Activated T-helper 17 cell treated with anti-CD3 and anti-CD28 coated beads, Interleukin-2, amount 50 U/mL, for 72 hours (primary cell): ENCODE results near the gene TMEM141. TPM values are rescaled to one million over a fixed set of nuclear protein-coding genes. Genes with fewer than 3 reads are reported as not detected.
"Not testable (repeated sequence)": the region's sequence is repeated elsewhere in the genome, so short reads cannot be mapped to it uniquely, and the experiment has no call there.

Source experiments
- ATAC-seq: fragments of 150-1000 bp; cut with Tn5 transposase; replicated peaks from 2 replicates; pipeline ENCODE4 v1.10.0; 2021; ENCODE audit warnings: mild to moderate bottlenecking, moderate library complexity
- H3K27ac Mint-ChIP-seq: one replicate; pipeline ENCODE4 v1.8.0; 2022; ENCODE audit warnings: mixed read lengths
- H3K27me3 Mint-ChIP-seq: one replicate; pipeline ENCODE4 v1.8.0; 2022; ENCODE audit warnings: mixed read lengths
- H3K36me3 Mint-ChIP-seq: one replicate; pipeline ENCODE4 v1.8.0; 2022; ENCODE audit warnings: low read depth, mild to moderate bottlenecking, mixed read lengths
- H3K4me1 Mint-ChIP-seq: one replicate; pipeline ENCODE4 v1.8.0; 2022; ENCODE audit warnings: mixed read lengths
- H3K4me3 Mint-ChIP-seq: one replicate; pipeline ENCODE4 v1.8.0; 2022; ENCODE audit warnings: mild to moderate bottlenecking, mixed read lengths
- H3K9me3 Mint-ChIP-seq: one replicate; pipeline ENCODE4 v1.8.0; 2022; ENCODE audit warnings: mixed read lengths
- total RNA-seq, 2 donors: library from RNA; stranded (reverse); gene quantifications; one replicate each; pipeline ENCODE4 v1.2.3, GENCODE V29; 2022

The TMEM141 gene
- total RNA-seq, 2 donors from 2014 or later = 30.1 to 30.7 TPM

DNA sequence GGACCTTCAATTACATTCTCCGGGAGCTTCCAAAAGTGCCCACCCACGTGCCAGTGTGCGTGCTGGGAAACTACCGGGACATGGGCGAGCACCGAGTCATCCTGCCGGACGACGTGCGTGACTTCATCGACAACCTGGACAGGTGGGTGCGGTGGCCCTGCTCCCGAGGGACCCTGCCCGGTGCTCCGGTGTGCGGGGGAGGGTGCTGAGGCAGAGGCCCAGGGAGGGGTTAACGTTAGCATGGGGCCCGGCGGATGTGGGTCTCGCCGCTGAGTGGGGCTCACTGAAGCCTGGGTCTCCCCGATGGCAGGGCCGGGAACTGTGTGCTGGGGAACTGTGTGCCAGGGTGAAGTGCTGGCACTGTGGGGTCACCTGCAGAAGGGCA is 40.6 kb downstream of the TMEM141 start:
- no peaks in the 10 kb centered on the region for H3K9me3 Mint-ChIP-seq
- H3K27ac Mint-ChIP-seq = no peak overlapping the region
- no peak for ATAC-seq
- no peaks in the 10 kb centered on the region for H3K4me1 Mint-ChIP-seq
- no peak overlapping the region for H3K4me3 Mint-ChIP-seq
- H3K36me3 Mint-ChIP-seq = no peaks in the 10 kb centered on the region
- no peaks in the 10 kb centered on the region for H3K27me3 Mint-ChIP-seq

DNA sequence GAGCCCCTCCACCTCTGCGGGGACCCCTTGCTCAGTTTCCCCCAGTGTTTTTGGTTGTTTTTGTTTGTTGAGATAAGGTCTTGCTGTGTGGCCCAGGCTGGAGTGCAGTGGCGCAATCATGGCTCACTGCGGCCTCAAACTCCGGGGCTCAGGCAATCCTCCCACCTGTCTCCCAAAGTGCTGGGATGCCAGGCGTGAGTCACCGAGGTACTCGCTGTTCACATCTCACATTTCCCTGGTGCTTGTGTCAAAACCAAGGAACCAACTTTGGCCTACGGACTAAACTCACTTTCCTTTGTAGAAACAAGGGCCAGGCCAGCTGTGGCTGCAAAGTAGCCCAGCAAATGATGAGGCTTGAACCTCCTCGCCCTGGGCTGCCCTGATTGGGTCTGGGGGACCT is 41.4 kb downstream of the TMEM141 start:
- H3K36me3 Mint-ChIP-seq = no peaks in the 10 kb centered on the region
- H3K27ac Mint-ChIP-seq = no peak overlapping the region
- H3K4me3 Mint-ChIP-seq = no peak overlapping the region
- H3K4me1 Mint-ChIP-seq = no peaks in the 10 kb centered on the region
- no peaks in the 10 kb centered on the region for H3K9me3 Mint-ChIP-seq
- no peak for ATAC-seq
- H3K27me3 Mint-ChIP-seq = no peaks in the 10 kb centered on the region

DNA sequence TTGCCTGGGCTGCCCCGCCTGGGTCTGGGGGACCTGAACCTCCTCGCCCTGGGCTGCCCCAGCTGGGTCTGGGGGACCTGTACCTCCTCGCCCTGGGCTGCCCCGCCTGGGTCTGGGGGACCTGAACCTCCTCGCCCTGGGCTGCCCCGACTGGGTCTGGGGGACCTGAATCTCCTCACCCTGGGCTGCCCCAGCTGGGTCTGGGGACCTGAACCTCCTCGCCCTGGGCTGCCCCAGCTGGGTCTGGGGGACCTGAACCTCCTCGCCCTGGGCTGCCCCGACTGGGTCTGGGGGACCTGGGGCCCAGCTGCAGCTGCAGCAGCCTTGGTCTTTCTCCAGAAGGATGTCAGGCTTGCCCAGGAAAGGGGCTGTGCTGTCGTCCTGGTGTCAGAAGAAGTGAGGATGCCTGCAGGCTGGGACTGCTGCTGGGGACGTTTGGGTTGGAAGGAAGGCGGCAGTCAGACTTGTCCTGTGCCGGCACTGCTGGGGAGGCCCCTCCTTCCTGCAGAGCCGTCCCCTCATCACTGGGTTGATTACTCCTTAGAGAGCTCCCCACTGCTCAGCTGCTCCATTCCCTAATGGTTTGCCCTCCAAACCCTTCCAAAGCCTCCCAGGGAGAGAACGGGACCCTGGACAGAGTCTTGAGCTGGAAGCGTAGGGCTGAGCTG is 42.4 kb downstream of the TMEM141 start:
- H3K27ac Mint-ChIP-seq, H3K9me3 Mint-ChIP-seq, H3K27me3 Mint-ChIP-seq, H3K4me1 Mint-ChIP-seq, H3K36me3 Mint-ChIP-seq, ATAC-seq, H3K4me3 Mint-ChIP-seq: not testable (repeated sequence)

DNA sequence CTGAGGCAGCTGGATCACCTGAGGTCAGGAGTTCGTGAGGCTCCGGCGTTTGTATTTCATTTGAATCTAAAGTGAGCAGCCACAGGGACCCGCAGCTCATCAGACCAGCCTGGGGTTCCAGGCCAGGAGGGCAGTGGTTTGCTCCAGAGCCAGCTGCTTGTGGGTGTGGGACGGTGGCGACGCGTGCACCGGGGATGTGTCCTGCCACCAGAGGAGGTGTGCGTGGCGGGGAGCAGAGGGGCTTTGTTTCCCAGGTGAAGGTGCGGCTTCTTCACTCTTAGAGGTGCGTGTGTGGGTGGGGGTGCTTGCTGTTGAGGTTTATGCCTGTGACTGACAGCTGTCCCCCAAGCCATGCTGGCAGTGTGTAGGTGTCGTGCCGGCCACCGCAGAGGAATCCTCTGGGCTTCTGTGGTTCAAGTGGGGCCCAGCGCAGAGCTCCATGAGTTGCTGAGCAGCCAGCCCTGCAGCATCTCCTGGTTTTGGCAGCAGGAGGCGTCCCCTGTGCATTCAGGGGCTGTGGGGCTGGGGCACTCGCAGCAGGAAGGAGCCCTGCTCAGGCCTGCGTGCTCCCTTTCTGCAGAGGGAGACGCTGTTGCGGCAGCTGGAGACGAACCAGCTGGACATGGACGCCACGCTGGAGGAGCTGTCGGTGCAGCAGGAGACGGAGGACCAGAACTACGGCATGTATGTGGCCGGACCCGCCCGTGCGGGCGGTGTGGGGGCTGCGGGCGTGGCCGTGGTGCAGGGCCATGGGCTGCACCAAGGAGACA is 44.2 kb downstream of the TMEM141 start:
- ATAC-seq = no peak
- H3K36me3 Mint-ChIP-seq = peaks cover 7% of the 10 kb centered on the region
- no peaks in the 10 kb centered on the region for H3K9me3 Mint-ChIP-seq
- no peak overlapping the region for H3K4me3 Mint-ChIP-seq
- H3K27me3 Mint-ChIP-seq = no peaks in the 10 kb centered on the region
- H3K4me1 Mint-ChIP-seq = no peaks in the 10 kb centered on the region
- H3K27ac Mint-ChIP-seq = no peak overlapping the region

DNA sequence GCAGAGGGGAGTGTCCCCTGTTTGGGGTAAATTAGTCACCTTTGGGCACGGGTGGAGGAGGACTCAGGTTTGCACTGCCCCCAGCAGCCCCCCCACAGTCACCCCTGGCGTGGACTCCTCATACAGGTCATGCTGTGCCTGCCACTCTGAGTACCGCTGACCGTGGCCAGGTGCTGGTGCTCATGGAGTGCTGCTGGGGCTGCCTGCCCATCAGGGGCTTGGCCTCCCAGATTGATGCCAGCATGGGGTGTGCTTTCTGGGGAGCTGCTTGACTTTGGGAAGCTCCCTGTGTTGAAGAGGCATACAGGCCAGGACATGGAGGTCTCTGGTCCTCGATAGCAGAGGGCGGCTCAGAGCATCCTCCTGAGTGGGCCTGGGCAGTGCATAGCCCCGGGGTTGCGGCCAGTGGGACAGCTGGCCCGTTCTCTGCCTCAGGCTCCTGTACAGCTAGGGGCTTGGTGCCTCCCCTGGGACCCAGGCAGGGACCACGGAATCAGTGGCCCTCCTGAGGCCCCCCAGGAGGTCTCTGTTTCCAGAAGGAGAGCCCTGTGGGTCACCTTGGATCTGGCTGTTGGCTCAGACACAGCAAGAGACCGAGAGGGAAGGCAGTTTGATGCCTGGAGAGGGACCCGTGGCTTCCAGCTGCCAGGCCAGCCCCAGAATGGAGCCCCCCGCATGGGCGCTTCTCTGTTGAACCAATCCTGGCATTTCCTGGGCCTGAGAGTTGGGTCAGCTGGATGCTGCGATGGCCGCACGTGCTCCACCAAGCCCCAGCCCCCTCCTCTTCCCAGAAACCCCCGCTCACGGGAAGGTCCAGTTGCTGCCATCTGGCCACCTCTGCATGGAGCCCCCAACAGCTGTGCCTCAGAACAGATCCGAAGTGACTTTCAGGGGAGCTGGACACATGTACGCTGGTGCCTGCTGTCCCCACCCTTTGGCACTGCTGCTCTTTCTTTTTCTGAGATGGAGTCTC is 45.1 kb downstream of the TMEM141 start:
- H3K4me1 Mint-ChIP-seq = no peaks in the 10 kb centered on the region
- H3K9me3 Mint-ChIP-seq = no peaks in the 10 kb centered on the region
- no peaks in the 10 kb centered on the region for H3K27me3 Mint-ChIP-seq
- H3K4me3 Mint-ChIP-seq = no peak overlapping the region
- ATAC-seq = no peak
- H3K36me3 Mint-ChIP-seq = peaks cover 7% of the 10 kb centered on the region
- no peak overlapping the region for H3K27ac Mint-ChIP-seq

DNA sequence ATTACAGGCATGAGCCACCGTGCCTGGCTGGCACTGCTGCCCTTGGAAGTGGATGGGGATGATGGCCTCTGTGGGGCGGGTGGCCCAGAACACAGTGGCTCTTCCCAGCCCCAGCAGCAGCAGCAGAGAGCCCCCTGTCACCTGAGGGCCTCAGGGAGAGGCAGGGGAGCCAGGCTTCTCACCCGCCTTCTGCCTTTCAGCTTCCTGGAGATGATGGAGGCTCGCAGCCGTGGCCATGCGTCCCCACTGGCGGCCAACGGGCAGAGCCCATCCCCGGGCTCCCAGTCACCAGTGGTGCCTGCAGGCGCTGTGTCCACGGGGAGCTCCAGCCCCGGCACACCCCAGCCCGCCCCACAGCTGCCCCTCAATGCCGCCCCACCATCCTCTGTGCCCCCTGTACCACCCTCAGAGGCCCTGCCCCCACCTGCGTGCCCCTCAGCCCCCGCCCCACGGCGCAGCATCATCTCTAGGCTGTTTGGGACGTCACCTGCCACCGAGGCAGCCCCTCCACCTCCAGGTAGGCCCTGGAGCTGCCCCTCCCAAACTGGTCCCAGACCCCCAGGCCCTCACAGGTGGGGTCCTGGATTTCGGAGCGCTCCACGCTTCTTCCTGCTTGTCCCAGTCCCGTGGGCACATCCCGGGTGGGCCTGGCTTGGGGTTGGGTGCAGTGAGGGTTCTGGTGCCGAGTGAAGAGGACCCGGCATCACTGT is 46.2 kb downstream of the TMEM141 start:
- no peak overlapping the region for H3K27ac Mint-ChIP-seq
- no peak for ATAC-seq
- H3K9me3 Mint-ChIP-seq = no peaks in the 10 kb centered on the region

DNA sequence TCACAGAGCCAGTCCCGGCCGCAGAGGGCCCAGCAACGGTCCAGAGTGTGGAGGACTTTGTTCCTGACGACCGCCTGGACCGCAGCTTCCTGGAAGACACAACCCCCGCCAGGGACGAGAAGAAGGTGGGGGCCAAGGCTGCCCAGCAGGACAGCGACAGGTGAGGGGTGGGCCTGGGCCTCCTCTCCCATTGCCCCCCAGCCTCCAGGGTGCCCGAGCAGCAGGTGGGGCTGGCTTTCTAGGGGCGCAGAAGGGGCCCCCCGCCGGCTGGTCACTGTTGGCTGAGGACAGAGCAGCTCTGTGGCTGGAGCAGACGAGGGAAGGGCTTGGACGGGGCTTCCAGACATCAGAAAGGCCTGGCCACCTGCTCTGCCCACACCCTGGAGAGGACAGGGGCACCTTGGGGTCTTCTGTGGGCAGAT is 46.7 kb downstream of the TMEM141 start:
- H3K27ac Mint-ChIP-seq, H3K4me3 Mint-ChIP-seq, ATAC-seq, H3K27me3 Mint-ChIP-seq, H3K9me3 Mint-ChIP-seq, H3K36me3 Mint-ChIP-seq, H3K4me1 Mint-ChIP-seq: not testable (repeated sequence)

More for the DNA sequence above, 46.2 kb downstream of the TMEM141 start:
- peaks cover 7% of the 10 kb centered on the region for H3K36me3 Mint-ChIP-seq
- no peaks in the 10 kb centered on the region for H3K27me3 Mint-ChIP-seq
- H3K4me3 Mint-ChIP-seq = no peak overlapping the region
- H3K4me1 Mint-ChIP-seq = no peaks in the 10 kb centered on the region

DNA sequence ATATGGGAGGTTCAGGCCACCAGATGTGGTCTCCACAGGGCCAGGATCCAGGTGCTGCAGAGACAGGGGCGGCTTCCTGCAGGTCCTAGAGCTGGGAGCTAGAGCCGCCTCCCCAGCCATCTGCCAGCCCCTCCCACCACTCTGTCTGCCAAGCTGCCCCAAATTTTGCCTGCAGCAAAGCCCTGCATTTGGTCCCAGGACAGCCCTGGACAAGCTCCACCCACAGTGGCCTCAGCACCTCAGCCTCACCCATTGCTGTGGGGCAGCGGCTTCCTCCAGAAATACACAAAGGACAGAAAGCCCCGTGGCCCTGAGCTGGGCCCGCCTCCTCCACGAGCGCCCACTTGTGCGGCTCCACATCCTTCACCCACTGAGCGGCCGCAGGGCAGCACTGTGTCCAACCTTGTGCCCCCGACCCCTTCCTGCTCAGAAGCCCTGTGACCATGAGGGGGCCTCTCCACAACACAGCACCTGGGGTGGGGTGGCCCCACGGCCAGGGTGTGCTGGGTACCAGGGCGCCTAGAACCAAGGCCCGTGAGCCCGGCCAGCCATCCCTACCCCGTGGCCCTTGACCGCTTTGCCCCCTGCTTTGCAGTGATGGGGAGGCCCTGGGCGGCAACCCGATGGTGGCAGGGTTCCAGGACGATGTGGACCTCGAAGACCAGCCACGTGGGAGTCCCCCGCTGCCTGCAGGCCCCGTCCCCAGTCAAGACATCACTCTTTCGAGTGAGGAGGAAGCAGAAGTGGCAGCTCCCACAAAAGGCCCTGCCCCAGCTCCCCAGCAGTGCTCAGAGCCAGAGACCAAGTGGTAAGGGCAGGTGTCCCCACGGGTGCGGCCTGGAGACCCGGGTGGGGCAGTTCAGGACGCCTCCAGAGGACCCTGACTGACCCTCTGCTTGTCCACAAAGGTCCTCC is 47.4 kb downstream of the TMEM141 start:
- ATAC-seq = no peak
- Mint-ChIP-seq H3K4me1 (no peaks in the 10 kb centered on the region), H3K4me3 (no peak overlapping the region), H3K9me3 (no peaks in the 10 kb centered on the region), H3K36me3 (peaks cover 7% of the 10 kb centered on the region), H3K27ac (no peak overlapping the region), H3K27me3 (no peaks in the 10 kb centered on the region)

DNA sequence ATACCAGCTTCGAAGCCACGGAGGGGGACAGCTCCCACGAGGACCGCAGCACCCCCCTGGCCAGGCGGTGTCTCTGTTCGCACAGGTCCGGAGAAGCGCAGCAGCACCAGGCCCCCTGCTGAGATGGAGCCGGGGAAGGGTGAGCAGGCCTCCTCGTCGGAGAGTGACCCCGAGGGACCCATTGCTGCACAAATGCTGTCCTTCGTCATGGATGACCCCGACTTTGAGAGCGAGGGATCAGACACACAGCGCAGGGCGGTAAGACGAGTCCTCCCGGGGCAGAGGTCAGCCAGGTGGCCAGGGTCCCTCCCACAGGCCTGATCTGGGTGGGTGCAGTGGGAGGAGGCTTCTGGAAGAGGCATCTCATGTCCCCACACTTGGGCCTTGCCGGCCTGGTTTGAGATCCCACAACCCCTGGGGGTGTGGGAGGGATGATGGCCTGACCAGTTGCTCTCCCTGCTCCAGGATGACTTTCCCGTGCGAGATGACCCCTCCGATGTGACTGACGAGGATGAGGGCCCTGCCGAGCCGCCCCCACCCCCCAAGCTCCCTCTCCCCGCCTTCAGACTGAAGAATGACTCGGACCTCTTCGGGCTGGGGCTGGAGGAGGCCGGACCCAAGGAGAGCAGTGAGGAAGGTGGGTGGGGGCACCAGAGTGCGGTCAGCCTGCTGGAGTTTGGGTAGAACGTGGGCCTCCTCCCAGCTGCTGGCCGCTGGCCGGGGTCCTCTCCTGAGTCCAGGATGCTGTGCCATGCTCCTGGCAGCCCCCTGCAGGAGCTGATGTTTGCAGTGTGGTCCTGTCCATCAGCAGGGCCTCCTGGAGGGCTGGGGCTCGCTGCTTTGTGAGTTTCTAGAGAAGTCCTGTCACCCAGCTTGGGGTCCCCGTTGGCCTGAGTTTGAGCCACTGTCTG is 48.3 kb downstream of the TMEM141 start:
- no peaks in the 10 kb centered on the region for H3K27me3 Mint-ChIP-seq
- H3K9me3 Mint-ChIP-seq = no peaks in the 10 kb centered on the region
- peaks cover 7% of the 10 kb centered on the region for H3K36me3 Mint-ChIP-seq
- no peak for ATAC-seq
- H3K4me1 Mint-ChIP-seq = no peaks in the 10 kb centered on the region
- H3K4me3 Mint-ChIP-seq = peak overlapping the region; percentile 13
- no peak overlapping the region for H3K27ac Mint-ChIP-seq

DNA sequence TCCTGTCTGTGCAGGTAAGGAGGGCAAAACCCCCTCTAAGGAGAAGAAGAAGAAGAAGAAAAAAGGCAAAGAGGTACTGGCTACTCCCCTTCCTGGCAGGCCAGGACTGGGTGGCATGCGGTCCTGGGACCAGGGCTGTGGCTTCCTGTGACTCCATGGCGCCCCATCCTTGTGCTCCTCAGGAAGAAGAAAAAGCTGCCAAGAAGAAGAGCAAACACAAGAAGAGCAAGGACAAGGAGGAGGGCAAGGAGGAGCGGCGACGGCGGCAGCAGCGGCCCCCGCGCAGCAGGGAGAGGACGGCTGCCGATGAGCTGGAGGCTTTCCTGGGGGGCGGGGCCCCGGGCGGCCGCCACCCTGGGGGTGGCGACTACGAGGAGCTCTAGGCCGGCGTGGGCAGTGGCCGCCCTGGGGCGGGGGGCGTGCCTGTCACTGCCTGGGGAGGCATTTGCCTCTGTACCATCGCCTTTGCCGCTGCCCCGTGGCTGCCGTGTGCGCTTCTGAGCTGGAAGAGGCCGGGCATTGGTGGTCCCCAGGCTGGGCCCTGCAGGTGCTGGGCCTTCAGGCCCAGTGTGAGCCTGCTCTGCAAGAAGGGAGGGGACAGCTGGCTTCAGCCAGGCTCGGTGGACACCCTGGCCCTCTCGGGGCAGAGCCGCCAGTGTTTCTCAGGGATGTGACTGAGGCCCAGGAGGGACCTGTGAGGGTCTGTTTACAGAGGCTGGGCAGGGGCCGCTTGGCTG is 49.2 kb downstream of the TMEM141 start:
- no peak for ATAC-seq
- no peaks in the 10 kb centered on the region for H3K9me3 Mint-ChIP-seq
- H3K4me1 Mint-ChIP-seq = no peaks in the 10 kb centered on the region
- no peak overlapping the region for H3K27ac Mint-ChIP-seq
- peaks cover 7% of the 10 kb centered on the region for H3K36me3 Mint-ChIP-seq
- H3K27me3 Mint-ChIP-seq = no peaks in the 10 kb centered on the region
- H3K4me3 Mint-ChIP-seq = peak overlapping the region; percentile 13

DNA sequence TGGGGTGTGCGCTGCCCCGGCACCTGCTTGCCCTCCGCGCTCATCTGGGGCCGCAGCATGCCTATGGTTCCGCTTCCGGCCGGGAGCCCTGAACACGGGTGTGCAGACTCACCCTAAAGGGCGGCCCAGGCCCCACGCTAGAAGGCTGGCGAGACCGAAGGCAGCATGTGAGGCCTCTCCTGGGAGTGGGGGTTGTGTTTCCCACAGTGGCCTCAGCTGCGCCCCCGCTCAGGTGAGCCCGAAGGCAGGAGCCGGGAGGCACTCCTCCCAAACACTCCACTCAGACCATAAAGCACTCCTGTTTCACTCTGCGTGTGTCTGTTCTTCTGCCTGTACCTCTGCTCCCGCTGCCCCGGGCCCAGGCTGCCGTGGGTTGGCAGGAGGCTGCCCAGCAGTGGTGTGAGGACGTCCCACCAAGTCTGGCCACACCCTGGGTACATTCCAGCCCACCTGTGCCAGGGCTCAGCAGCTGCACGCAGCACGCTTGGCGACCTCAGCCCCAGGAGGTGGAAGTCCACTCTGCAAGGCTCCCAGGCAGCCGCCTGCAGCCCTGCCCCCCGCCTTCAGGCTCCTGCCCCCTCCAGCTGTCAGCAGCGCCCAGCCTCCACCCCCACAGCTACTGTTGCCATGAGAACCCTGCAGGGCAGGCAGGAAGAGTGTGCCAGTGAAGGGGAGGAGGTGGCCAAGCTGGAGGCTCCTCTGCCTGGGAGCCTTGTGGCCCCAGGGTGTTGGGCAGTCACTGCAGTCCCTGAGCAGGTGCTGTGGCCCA is 49.9 kb downstream of the TMEM141 start:
- H3K36me3 Mint-ChIP-seq = peaks cover 7% of the 10 kb centered on the region
- ATAC-seq = no peak
- H3K27ac Mint-ChIP-seq = no peak overlapping the region
- H3K9me3 Mint-ChIP-seq = no peaks in the 10 kb centered on the region
- H3K27me3 Mint-ChIP-seq = no peaks in the 10 kb centered on the region
- no peak overlapping the region for H3K4me3 Mint-ChIP-seq
- no peaks in the 10 kb centered on the region for H3K4me1 Mint-ChIP-seq
